Testis (tissue), 3 donors: ENCODE data around the gene AP1M1. TPM values are rescaled to one million over a fixed set of nuclear protein-coding genes. Genes with fewer than 3 reads are reported as not detected.

ENCODE experiments used
- DNase-seq: peaks from one replicate; pipeline ENCODE4 v3.0.0-alpha.2; 2019
- H3K27ac ChIP-seq, 2 donors: fragments of 200-600 bp; sonication (generic); one replicate each; pipeline ENCODE4 v1.5.1; 2019
- H3K27me3 ChIP-seq: fragments of 200-600 bp; sonication (generic); one replicate; pipeline ENCODE4 v1.5.1; 2019
- H3K36me3 ChIP-seq: fragments of 200-600 bp; sonication (generic); one replicate; pipeline ENCODE4 v1.5.1; 2017; ENCODE audit warnings: low read depth; ENCODE audit errors: missing control alignments
- H3K4me1 ChIP-seq: fragments of 200-600 bp; sonication (generic); one replicate; pipeline ENCODE4 v1.5.1; 2019
- H3K4me3 ChIP-seq, 2 donors: fragments of 200-600 bp; sonication (generic); one replicate each; pipeline ENCODE4 v1.5.1; 2017 to 2019
- H3K9me3 ChIP-seq: fragments of 200-600 bp; sonication (generic); one replicate; pipeline ENCODE4 v1.5.1; 2017
- POLR2A ChIP-seq: fragments of 450-650 bp; IDR thresholded peaks from one replicate; pipeline ENCODE4 v1.6.1; 2017; ENCODE audit warnings: antibody characterized with exemption, mild to moderate bottlenecking, moderate library complexity
- WGBS, 2 donors: methylation state at CpG; one replicate each; pipeline ENCODE4 v1.1.5; 2018; 5-methylcytosine and 5-hydroxymethylcytosine counted together
- intact Hi-C: fragments of 100-400 bp; cut with DNase I; formaldehyde crosslinking; loops from one replicate; pipeline ENCODE4 v1.15.1; 2023; ENCODE audit warnings: low total_unique reads
- polyA plus RNA-seq: library from polyadenylated mRNA; stranded (reverse); fragments of 350-450 nt; fragmentation: Illumina TruSeq; extraction: RNeasy Lipid Tissue Mini Kit (QIAGEN cat#74804); gene quantifications from one replicate; pipeline ENCODE4 v1.2.3, GENCODE V29; 2014; ENCODE audit warnings: low read depth, low replicate concordance; ENCODE audit not compliant: insufficient read depth
- total RNA-seq, 2 donors: library from RNA; depleted of rRNA; stranded (reverse); fragments of >200 nt; gene quantifications; one replicate each; pipeline ENCODE4 v1.2.3, GENCODE V29; 2016
- TF ChIP-seq, protein P1 (sequence below), 3 experiments: fragments of 450-650 bp in 2 of 3; fragments of 200-600 bp in 1 of 3; sonication (generic) in 1 of 3; IDR thresholded peaks; one replicate each; pipeline ENCODE4 v1.5.1; 2016 to 2019; ENCODE audit warnings: antibody characterized with exemption in 3 of 3, mild to moderate bottlenecking in 2 of 3, moderate library complexity in 1 of 3

Gene AP1M1
- total and polyA plus RNA-seq, 3 donors from 2014 or later, result 134 to 172 (median 145) TPM

DNA sequence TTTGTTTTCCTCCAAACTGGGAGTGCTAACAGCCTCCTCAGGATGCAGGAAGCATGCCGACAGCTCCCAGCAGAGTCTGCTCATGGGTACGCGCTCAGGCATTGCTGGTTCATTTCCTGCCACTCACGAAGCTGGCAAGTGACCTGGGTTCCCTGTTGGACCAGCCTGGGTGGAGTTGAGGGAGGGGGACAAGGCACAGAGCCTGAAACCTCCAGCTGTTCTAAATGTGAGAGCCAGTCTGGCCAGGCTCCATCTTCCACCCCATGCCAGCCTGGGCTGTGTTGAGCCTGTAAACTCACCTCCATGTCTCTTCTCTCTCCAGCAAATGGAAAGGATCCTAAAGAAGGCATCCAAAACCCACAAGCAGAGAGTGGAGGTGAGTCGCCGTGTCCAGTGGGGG is 7.5 kb upstream of the AP1M1 start:
- TF ChIP-seq, protein P1, sequence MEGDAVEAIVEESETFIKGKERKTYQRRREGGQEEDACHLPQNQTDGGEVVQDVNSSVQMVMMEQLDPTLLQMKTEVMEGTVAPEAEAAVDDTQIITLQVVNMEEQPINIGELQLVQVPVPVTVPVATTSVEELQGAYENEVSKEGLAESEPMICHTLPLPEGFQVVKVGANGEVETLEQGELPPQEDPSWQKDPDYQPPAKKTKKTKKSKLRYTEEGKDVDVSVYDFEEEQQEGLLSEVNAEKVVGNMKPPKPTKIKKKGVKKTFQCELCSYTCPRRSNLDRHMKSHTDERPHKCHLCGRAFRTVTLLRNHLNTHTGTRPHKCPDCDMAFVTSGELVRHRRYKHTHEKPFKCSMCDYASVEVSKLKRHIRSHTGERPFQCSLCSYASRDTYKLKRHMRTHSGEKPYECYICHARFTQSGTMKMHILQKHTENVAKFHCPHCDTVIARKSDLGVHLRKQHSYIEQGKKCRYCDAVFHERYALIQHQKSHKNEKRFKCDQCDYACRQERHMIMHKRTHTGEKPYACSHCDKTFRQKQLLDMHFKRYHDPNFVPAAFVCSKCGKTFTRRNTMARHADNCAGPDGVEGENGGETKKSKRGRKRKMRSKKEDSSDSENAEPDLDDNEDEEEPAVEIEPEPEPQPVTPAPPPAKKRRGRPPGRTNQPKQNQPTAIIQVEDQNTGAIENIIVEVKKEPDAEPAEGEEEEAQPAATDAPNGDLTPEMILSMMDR (IDR thresholded peaks at IDR 0.05), result no peak
- no peak for TF ChIP-seq POLR2A
- Histone ChIP-seq H3K36me3 (no peaks in the 10 kb centered on the region), H3K9me3 (no peaks in the 10 kb centered on the region), H3K27me3 (no peaks in the 10 kb centered on the region), H3K4me3 (no peak overlapping the region), H3K4me1 (peaks cover 6% of the 10 kb centered on the region), H3K27ac (no peak overlapping the region)
- intact Hi-C loops, result no loop called here
- 78 to 89% methylated on average over 6 of the region's 6 CpGs for whole genome bisulfite sequencing, 2 donors
- no peak for DNase-seq

DNA sequence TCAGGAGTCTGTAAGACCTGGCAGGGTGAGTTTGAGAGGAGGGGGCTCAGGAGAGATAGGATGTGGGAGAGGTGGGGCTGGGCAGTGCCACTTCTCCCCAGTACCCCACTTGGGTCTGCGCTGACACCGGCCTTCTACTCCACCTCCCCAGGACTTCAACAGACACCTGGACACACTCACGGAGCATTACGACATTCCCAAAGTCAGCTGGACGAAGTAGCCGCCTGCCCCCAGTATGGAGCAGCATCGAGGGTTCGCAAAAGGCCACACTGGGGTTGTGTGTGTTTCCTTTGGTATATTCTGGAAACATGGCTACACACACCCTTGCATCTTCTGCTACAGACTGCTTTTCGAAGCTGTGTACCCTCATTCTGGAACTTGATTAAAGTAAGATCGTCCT is 7.0 kb upstream of the AP1M1 start:
- Histone ChIP-seq H3K36me3 (no peaks in the 10 kb centered on the region), H3K27ac (no peak overlapping the region), H3K9me3 (no peaks in the 10 kb centered on the region), H3K4me1 (peaks cover 6% of the 10 kb centered on the region), H3K27me3 (no peaks in the 10 kb centered on the region), H3K4me3 (no peak overlapping the region)
- DNase-seq, result no peak
- intact Hi-C loops, result no loop called here
- TF ChIP-seq, protein P1 (IDR thresholded peaks at IDR 0.05), result no peak
- no peak for TF ChIP-seq POLR2A
- 89 to 94% methylated on average over 10 of the region's 10 CpGs for WGBS, 2 donors

- H3K36me3 ChIP-seq, result no peaks in the 10 kb centered on the region
- no peak for DNase-seq
Observed at GRCh38 chr19:16191216-16191908, 6.3 kb upstream of the AP1M1 start.

GRCh38 chr19:16193466-16193865 is 4.2 kb upstream of the AP1M1 start:
- WGBS, 2 donors, result 81 to 87% methylated on average over 9 to 10 of the region's 10 CpGs
- Histone ChIP-seq H3K27me3 (no peaks in the 10 kb centered on the region), H3K9me3 (no peaks in the 10 kb centered on the region), H3K27ac (no peak overlapping the region), H3K4me1 (peaks cover 8% of the 10 kb centered on the region), H3K36me3 (no peaks in the 10 kb centered on the region), H3K4me3 (no peak overlapping the region)
- intact Hi-C loops, result no loop called here
- DNase-seq, result no peak
- TF ChIP-seq, protein P1 (IDR thresholded peaks at IDR 0.05), result no peak
- TF ChIP-seq POLR2A, result no peak

More at GRCh38 chr19:16191216-16191908, 6.3 kb upstream of the AP1M1 start:
- WGBS, 2 donors, result 77 to 86% methylated on average over 16 of the region's 16 CpGs
- no peak for TF ChIP-seq POLR2A
- TF ChIP-seq, protein P1 (IDR thresholded peaks at IDR 0.05), result no peak
- H3K4me1 ChIP-seq, result peaks cover 4% of the 10 kb centered on the region
- no peaks in the 10 kb centered on the region for H3K27me3 ChIP-seq
- intact Hi-C loops, result no loop called here
- no peak overlapping the region for H3K4me3 ChIP-seq
- H3K27ac ChIP-seq, result no peak overlapping the region
- H3K9me3 ChIP-seq, result no peaks in the 10 kb centered on the region

DNA sequence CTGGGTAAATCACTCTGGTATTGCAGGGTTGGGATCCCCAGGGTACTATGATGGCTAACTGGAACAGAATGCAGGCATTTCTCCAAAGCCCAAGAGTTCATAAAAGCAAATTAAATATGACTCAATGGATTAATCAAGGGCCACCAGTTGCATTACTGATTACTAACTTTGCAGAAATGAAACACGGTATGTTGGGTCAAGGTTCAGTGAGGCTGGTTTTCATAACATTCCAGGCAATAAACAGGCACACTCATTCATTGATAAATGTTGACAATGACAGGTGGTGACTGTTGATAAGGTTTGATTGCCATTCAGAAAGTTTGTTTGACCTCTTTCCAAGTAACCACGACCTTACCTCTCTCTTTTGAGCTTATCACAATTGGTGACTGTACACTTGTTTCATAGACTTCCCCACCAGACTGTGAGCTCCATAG is 506 bp upstream of the AP1M1 start:
- peak overlapping the region in 1 of 2 donors; percentile 80 for H3K27ac ChIP-seq
- intact Hi-C loops, result no loop called here
- TF ChIP-seq, protein P1 (IDR thresholded peaks at IDR 0.05), result no peak
- no peak for TF ChIP-seq POLR2A
- H3K36me3 ChIP-seq, result no peaks in the 10 kb centered on the region
- H3K4me3 ChIP-seq, result peak overlapping the region; percentile 80 to 98
- peaks cover 13% of the 10 kb centered on the region for H3K4me1 ChIP-seq
- H3K27me3 ChIP-seq, result no peaks in the 10 kb centered on the region
- H3K9me3 ChIP-seq, result no peaks in the 10 kb centered on the region
- WGBS, 2 donors, result 27 to 28% methylated on average over 2 of the region's 2 CpGs
- no peak for DNase-seq
